IgD-negative memory B cell (primary cell): ENCODE results near the gene RNU1-4. TPM values are rescaled to one million over a fixed set of nuclear protein-coding genes. Genes with fewer than 3 reads are reported as not detected.
"Not testable (repeated sequence)": the region's sequence is repeated elsewhere in the genome, so short reads cannot be mapped to it uniquely, and the experiment has no call there.

ENCODE experiments used
- H3K27ac Mint-ChIP-seq, 3 donors: one replicate each; pipeline ENCODE4 v1.8.0; 2020 to 2022; ENCODE audit warnings: mild to moderate bottlenecking in 3 of 3, mixed read lengths in 3 of 3, moderate library complexity in 1 of 3
- H3K27me3 Mint-ChIP-seq: one replicate; pipeline ENCODE4 v1.8.0; 2021; ENCODE audit warnings: mixed read lengths
- H3K36me3 Mint-ChIP-seq: one replicate; pipeline ENCODE4 v1.8.0; 2020; ENCODE audit warnings: mild to moderate bottlenecking, mixed read lengths
- H3K4me1 Mint-ChIP-seq, 3 donors: one replicate each; pipeline ENCODE4 v1.8.0; 2020 to 2022; ENCODE audit warnings: mixed read lengths in 3 of 3, mild to moderate bottlenecking in 1 of 3
- H3K4me3 Mint-ChIP-seq, 4 donors: one replicate each; pipeline ENCODE4 v1.8.0; 2020 to 2022; ENCODE audit warnings: mild to moderate bottlenecking in 4 of 4, mixed read lengths in 4 of 4, moderate library complexity in 3 of 4
- H3K9me3 Mint-ChIP-seq, 3 donors: one replicate each; pipeline ENCODE4 v1.8.0; 2020 to 2021; ENCODE audit warnings: mixed read lengths in 3 of 3, mild to moderate bottlenecking in 1 of 3
- polyA plus RNA-seq: library from polyadenylated mRNA; unstranded; fragments of 300-500 nt; fragmentation: Illumina TruSeq; gene quantifications from one replicate; pipeline ENCODE4 v1.2.3, GENCODE V29; 2021

RNU1-4 gene
- polyA plus RNA-seq, 1 donor from 2014 or later, result not detected

- H3K27me3 Mint-ChIP-seq, H3K27ac Mint-ChIP-seq, H3K4me1 Mint-ChIP-seq, H3K36me3 Mint-ChIP-seq, H3K9me3 Mint-ChIP-seq, H3K4me3 Mint-ChIP-seq: not testable (repeated sequence)
Measured at GRCh38 chr1:16749910-16750888, 9.9 kb downstream of the RNU1-4 start.

DNA sequence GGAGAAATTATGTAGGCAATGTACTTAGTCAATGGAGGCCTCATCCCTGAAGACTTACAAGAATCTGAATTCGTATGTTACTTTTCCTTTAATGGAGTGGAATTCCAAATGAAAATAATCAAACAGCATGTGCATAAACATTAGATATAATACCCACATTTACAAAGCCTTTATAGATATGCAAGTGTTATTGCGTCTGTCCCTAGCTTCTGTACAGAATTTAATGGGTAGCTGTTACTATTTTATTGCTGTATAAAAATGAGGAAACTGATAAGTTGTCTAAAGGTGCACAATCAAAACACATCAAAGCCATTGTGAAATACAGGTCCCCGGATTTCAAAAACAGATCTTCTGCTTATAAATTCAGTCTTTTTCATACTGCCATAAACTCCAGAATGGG lies 12.5 kb downstream of the RNU1-4 start:
- H3K4me1 Mint-ChIP-seq, H3K9me3 Mint-ChIP-seq, H3K36me3 Mint-ChIP-seq, H3K4me3 Mint-ChIP-seq, H3K27me3 Mint-ChIP-seq, H3K27ac Mint-ChIP-seq: not testable (repeated sequence)

- H3K36me3 Mint-ChIP-seq, H3K27ac Mint-ChIP-seq, H3K4me1 Mint-ChIP-seq: not testable (repeated sequence)
Measured at GRCh38 chr1:16755385-16755784, 15.1 kb downstream of the RNU1-4 start.

DNA sequence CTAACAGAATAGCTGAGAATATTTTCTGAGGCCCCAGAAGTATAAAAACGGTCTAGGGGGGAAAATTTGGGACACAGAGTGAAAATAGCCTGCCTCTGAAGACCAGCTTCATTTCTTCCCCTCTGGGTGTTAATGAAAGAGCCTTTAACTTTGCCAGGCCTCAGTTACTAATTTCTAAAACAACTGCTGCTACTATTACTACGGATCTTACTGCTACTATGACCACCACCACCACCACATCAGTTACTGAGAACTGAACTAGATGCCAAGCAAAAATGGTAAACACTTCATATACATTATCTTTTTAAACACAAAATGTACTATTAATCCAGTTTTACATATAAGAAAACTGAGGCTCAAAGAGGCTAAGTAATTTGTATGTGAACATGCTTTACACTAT lies 15.6 kb downstream of the RNU1-4 start:
- not testable (repeated sequence) for H3K4me1 Mint-ChIP-seq, H3K36me3 Mint-ChIP-seq, H3K9me3 Mint-ChIP-seq, H3K27me3 Mint-ChIP-seq, H3K4me3 Mint-ChIP-seq, H3K27ac Mint-ChIP-seq

More at GRCh38 chr1:16755385-16755784, 15.1 kb downstream of the RNU1-4 start:
- not testable (repeated sequence) for H3K27me3 Mint-ChIP-seq, H3K4me3 Mint-ChIP-seq, H3K9me3 Mint-ChIP-seq

DNA sequence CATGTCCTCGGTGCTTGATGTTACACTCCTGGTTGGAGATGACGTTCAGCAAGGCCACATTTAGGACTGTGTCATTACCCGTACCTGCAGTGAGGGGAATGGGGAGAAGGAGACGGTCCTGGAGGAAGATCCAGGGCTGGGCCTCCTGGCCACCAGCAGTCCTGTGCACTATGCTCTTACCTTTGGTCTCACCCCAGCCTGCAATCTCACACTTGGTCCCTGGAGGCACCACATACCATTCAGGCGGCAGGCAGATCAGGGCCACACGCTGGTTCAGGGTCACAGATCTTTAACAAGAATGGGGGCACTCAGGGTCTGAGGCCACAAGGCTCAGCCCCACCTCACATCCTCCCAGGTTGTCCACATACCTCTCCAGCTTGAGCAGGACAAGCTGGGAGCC lies 17.3 kb downstream of the RNU1-4 start:
- not testable (repeated sequence) for H3K36me3 Mint-ChIP-seq, H3K27me3 Mint-ChIP-seq, H3K9me3 Mint-ChIP-seq, H3K27ac Mint-ChIP-seq, H3K4me1 Mint-ChIP-seq, H3K4me3 Mint-ChIP-seq

DNA sequence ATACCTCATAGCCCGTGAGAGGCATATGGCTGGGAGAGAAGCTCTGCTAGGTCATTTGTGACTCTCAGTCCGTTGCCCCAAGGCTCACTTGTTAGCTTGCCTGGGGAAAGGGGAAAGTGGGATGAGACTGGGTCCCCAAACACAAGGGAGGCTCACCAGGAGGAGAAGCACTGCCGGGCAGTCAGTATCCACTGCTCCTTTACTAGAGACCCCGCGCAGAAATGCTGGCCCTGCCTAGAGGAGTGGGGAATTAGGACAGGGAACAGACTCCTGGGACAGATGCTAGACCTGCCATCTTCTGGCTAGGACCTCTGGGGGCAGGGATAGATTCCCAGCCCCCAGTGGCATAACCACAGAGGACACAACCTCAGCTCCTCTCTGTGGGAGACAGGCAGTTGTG lies 17.7 kb downstream of the RNU1-4 start:
- not testable (repeated sequence) for H3K27ac Mint-ChIP-seq, H3K36me3 Mint-ChIP-seq, H3K4me1 Mint-ChIP-seq, H3K27me3 Mint-ChIP-seq, H3K4me3 Mint-ChIP-seq, H3K9me3 Mint-ChIP-seq

DNA sequence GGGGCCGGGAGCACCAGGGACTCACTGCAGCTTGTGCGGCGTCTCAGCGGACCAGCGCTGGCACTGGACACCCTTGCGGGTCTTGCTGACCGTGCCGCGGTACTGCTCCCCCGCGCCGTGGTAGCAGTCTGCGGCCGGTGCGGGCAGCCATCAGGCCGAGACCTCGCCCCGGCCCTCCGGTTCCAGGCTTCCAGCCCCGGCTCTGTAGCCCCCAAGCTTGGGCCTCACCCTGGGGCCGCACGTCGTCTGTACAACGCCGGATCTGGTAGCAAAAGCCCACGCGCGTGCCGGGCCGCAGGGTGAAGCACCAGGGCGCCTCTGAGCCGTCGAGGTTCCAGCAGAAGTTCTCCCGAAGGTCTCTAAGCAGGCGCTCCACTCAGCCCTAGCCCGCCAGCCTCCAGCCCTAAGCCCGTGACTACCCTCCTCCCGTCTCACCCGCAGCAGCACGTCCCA lies 18.8 kb downstream of the RNU1-4 start:
- H3K9me3 Mint-ChIP-seq, H3K27ac Mint-ChIP-seq, H3K27me3 Mint-ChIP-seq, H3K4me3 Mint-ChIP-seq, H3K4me1 Mint-ChIP-seq, H3K36me3 Mint-ChIP-seq: not testable (repeated sequence)

- not testable (repeated sequence) for H3K36me3 Mint-ChIP-seq, H3K27me3 Mint-ChIP-seq, H3K9me3 Mint-ChIP-seq, H3K27ac Mint-ChIP-seq, H3K4me3 Mint-ChIP-seq, H3K4me1 Mint-ChIP-seq
Measured at GRCh38 chr1:16759650-16760455, 19.5 kb downstream of the RNU1-4 start.

DNA sequence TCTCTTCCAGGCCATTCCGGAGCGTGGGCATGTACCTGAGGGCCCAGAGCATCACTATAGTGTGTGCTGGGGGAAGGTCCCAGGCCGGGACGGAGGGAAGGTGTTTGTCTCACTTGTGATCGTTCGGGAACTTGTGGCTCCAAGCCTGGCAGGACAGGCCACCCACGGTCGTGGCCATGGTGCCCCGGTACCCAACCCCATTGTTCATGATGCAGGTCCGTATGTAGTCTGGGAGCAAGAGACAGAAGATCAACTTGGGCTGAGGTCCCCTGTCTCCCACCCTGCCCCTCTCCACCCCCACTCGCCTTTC lies 20.1 kb downstream of the RNU1-4 start:
- H3K4me3 Mint-ChIP-seq, H3K4me1 Mint-ChIP-seq, H3K36me3 Mint-ChIP-seq, H3K27me3 Mint-ChIP-seq, H3K27ac Mint-ChIP-seq, H3K9me3 Mint-ChIP-seq: not testable (repeated sequence)

DNA sequence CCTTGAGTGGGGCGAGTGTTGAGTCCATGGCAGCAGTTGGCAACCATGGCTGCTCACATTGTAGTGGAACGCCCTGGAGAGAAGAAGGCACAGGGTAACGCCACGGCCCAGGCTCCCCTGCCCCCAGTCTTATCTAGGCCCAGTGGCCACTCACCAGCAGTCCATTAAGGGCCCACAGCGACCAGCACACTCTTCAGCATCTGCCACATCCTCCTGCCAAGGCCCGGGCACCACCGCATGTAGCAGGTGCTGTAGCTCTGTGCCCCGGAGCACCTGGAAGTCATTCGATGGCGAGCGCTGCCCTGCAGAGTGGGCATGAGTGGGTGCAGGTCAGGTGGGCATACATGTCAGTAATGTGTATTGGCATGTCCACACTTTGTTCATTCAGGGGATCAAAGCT lies 20.5 kb downstream of the RNU1-4 start:
- H3K27me3 Mint-ChIP-seq, H3K9me3 Mint-ChIP-seq, H3K4me1 Mint-ChIP-seq, H3K4me3 Mint-ChIP-seq, H3K36me3 Mint-ChIP-seq, H3K27ac Mint-ChIP-seq: not testable (repeated sequence)

GRCh38 chr1:16764248-16764819 lies 24.0 kb downstream of the RNU1-4 start:
- not testable (repeated sequence) for H3K27me3 Mint-ChIP-seq, H3K4me1 Mint-ChIP-seq, H3K9me3 Mint-ChIP-seq, H3K36me3 Mint-ChIP-seq, H3K4me3 Mint-ChIP-seq, H3K27ac Mint-ChIP-seq

- H3K27ac Mint-ChIP-seq, H3K4me1 Mint-ChIP-seq, H3K9me3 Mint-ChIP-seq, H3K4me3 Mint-ChIP-seq, H3K36me3 Mint-ChIP-seq, H3K27me3 Mint-ChIP-seq: not testable (repeated sequence)
Measured at GRCh38 chr1:16764820-16765655, 24.7 kb downstream of the RNU1-4 start.

GRCh38 chr1:16765731-16766605 lies 25.7 kb downstream of the RNU1-4 start:
- H3K4me3 Mint-ChIP-seq, H3K27ac Mint-ChIP-seq, H3K27me3 Mint-ChIP-seq, H3K36me3 Mint-ChIP-seq, H3K9me3 Mint-ChIP-seq, H3K4me1 Mint-ChIP-seq: not testable (repeated sequence)

GRCh38 chr1:16766689-16767256 lies 26.5 kb downstream of the RNU1-4 start:
- not testable (repeated sequence) for H3K4me3 Mint-ChIP-seq, H3K9me3 Mint-ChIP-seq, H3K27ac Mint-ChIP-seq, H3K4me1 Mint-ChIP-seq, H3K36me3 Mint-ChIP-seq, H3K27me3 Mint-ChIP-seq
